Vagina (tissue), 2 donors: Measurements from ENCODE around the gene DDX20. TPM values are rescaled to one million over a fixed set of nuclear protein-coding genes. Genes with fewer than 3 reads are reported as not detected.

ENCODE experiments used
- DNase-seq, 2 donors: peaks; one replicate each; pipeline ENCODE4 v3.0.0-alpha.2; 2017; ENCODE audit errors: extremely low spot score in 2 of 2
- H3K27ac ChIP-seq: fragments of 200-600 bp; sonication (generic); one replicate; pipeline ENCODE4 v1.5.1; 2019
- H3K27me3 ChIP-seq: fragments of 200-600 bp; sonication (generic); one replicate; pipeline ENCODE4 v1.5.1; 2019
- H3K36me3 ChIP-seq, 2 donors: fragments of 200-600 bp; sonication (generic); one replicate each; pipeline ENCODE4 v1.5.1; 2017 to 2019
- H3K4me1 ChIP-seq: fragments of 200-600 bp; sonication (generic); one replicate; pipeline ENCODE4 v1.5.1; 2019
- H3K4me3 ChIP-seq, 2 donors: fragments of 200-600 bp; sonication (generic); 1 replicate in 1 of 2; 2 replicates in 1 of 2; pipeline ENCODE4 v1.5.1; 2016 to 2019
- H3K9me3 ChIP-seq: fragments of 200-600 bp; sonication (generic); one replicate; pipeline ENCODE4 v1.5.1; 2019
- CTCF ChIP-seq, 3 experiments: fragments of 450-650 bp in 2 of 3; fragments of 200-600 bp in 1 of 3; sonication (generic) in 1 of 3; IDR thresholded peaks; one replicate each; pipeline ENCODE4 v1.5.1; 2017 to 2019; ENCODE audit warnings: antibody characterized with exemption in 3 of 3, mild to moderate bottlenecking in 2 of 3, moderate library complexity in 2 of 3
- POLR2A ChIP-seq, 2 donors: fragments of 450-650 bp; IDR thresholded peaks; one replicate each; pipeline ENCODE4 v1.6.1; 2017; ENCODE audit warnings: antibody characterized with exemption in 2 of 2, mild to moderate bottlenecking in 2 of 2, moderate library complexity in 2 of 2
- POLR2AphosphoS5 ChIP-seq, 2 donors: sonication (generic); formaldehyde crosslinking; IDR thresholded peaks; one replicate each; pipeline ENCODE4 v1.9.0; 2017; ENCODE audit warnings: antibody characterized with exemption in 2 of 2, mild to moderate bottlenecking in 2 of 2, low read depth in 1 of 2; ENCODE audit not compliant: insufficient read depth in 1 of 2
- intact Hi-C: fragments of 100-400 bp; cut with DNase I; formaldehyde crosslinking; loops from one replicate; pipeline ENCODE4 v1.15.1; 2023
- total RNA-seq: library from RNA; depleted of rRNA; stranded (reverse); fragments of >200 nt; gene quantifications from one replicate; pipeline ENCODE4 v1.2.3, GENCODE V29; 2016

DDX20 gene
- total RNA-seq, 1 donor from 2014 or later, result 16.2 TPM

GRCh38 chr1:111729946-111730681 is 25.6 kb upstream of the DDX20 start:
- Histone ChIP-seq H3K27me3 (no peaks in the 10 kb centered on the region), H3K36me3 (peaks cover 0 to 5% of the 10 kb centered on the region in 2 donors), H3K4me3 (no peak overlapping the region), H3K4me1 (peaks cover 41% of the 10 kb centered on the region), H3K27ac (no peak overlapping the region), H3K9me3 (no peaks in the 10 kb centered on the region)
- TF ChIP-seq POLR2AphosphoS5 (IDR thresholded peaks at IDR 0.05; ENCODE audit: insufficient read depth in 1 of 2, low read depth in 1 of 2), result no peak
- no peak for TF ChIP-seq POLR2A (IDR thresholded peaks at IDR 0.05)
- no peak for TF ChIP-seq CTCF (IDR thresholded peaks at IDR 0.05)
- intact Hi-C loops, result loop anchor here (5.0 kb wide), 1 partner anchor 582 kb away; no protein-coding TSS in a partner anchor
- DNase-seq, result no peak

- Histone ChIP-seq H3K27ac (no peak overlapping the region), H3K9me3 (no peaks in the 10 kb centered on the region), H3K36me3 (peaks cover 0 to 5% of the 10 kb centered on the region in 2 donors), H3K4me1 (peaks cover 41% of the 10 kb centered on the region), H3K4me3 (no peak overlapping the region), H3K27me3 (no peaks in the 10 kb centered on the region)
- TF ChIP-seq POLR2A (IDR thresholded peaks at IDR 0.05) (no peak), POLR2AphosphoS5 (IDR thresholded peaks at IDR 0.05; ENCODE audit: insufficient read depth in 1 of 2, low read depth in 1 of 2) (no peak), CTCF (IDR thresholded peaks at IDR 0.05) (no peak)
- intact Hi-C loops, result loop anchor here (5.0 kb wide), 1 partner anchor 582 kb away; no protein-coding TSS in a partner anchor
- peak; percentile 37 to 82 for DNase-seq
These were observed 25.0 kb upstream of the DDX20 start for GRCh38 chr1:111730706-111731105.

- DNase-seq, result peak; percentile 46 to 77
- H3K27ac ChIP-seq, result no peak overlapping the region
- H3K4me3 ChIP-seq, result no peak overlapping the region
- H3K4me1 ChIP-seq, result peaks cover 50% of the 10 kb centered on the region
- peaks cover 0 to 5% of the 10 kb centered on the region in 2 donors for H3K36me3 ChIP-seq
- H3K27me3 ChIP-seq, result no peaks in the 10 kb centered on the region
- no peak for TF ChIP-seq POLR2A (IDR thresholded peaks at IDR 0.05)
- no peak for TF ChIP-seq POLR2AphosphoS5 (IDR thresholded peaks at IDR 0.05; ENCODE audit: insufficient read depth in 1 of 2, low read depth in 1 of 2)
- TF ChIP-seq CTCF (IDR thresholded peaks at IDR 0.05), result no peak
- H3K9me3 ChIP-seq, result no peaks in the 10 kb centered on the region
- intact Hi-C loops, result loop anchor here (5.0 kb wide), 1 partner anchor 580 kb away; no protein-coding TSS in a partner anchor
These were observed 23.7 kb upstream of the DDX20 start for GRCh38 chr1:111731956-111732355.

- Histone ChIP-seq H3K36me3 (no peaks in the 10 kb centered on the region), H3K9me3 (no peaks in the 10 kb centered on the region), H3K4me3 (no peak overlapping the region), H3K27ac (peak overlapping the region; percentile 44), H3K27me3 (no peaks in the 10 kb centered on the region), H3K4me1 (peaks cover 58% of the 10 kb centered on the region)
- peak; percentile 81 to 84 for DNase-seq
- intact Hi-C loops, result loop anchor here (5.0 kb wide), 1 partner anchor 580 kb away; no protein-coding TSS in a partner anchor
- TF ChIP-seq POLR2AphosphoS5 (IDR thresholded peaks at IDR 0.05; ENCODE audit: insufficient read depth in 1 of 2, low read depth in 1 of 2) (no peak), POLR2A (IDR thresholded peaks at IDR 0.05) (no peak), CTCF (IDR thresholded peaks at IDR 0.05) (no peak)
These were observed 23.0 kb upstream of the DDX20 start for GRCh38 chr1:111732718-111733117.
